ENCODE results near the gene SRC.

Gene SRC

DNA sequence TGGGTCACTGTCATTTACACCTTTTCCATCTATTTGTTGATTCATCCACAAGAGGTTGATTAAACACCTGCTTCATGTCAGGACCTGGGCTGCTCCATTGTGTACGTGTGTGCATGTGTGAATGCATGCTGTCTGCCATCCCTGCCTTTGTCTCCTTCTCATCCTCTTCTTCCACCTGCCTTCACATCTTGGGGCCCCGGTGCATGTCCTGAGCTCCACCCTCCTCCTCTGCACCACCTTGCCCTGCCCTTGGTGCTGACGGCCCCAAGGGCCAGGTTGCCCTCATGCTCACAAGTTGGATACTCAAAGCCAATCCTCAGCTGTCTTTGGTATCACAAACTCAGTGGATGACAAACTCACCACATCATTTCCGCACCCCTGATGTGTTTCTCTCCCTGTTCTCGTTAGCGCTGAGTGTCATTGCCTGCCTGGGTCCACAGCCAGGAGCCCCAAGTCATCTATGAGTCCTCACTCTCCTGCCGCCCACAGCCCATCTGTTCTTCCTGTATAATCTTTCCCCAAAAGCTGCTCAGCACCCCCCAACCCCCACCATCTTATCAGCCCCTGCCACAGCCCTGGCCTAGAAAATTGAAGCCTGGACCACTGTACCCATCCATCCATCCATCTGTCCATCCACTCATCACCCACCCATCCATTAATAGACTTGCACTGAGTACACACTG is 85.0 kb downstream of the SRC start:
- no peak for DNase-seq

GRCh38 chr20:37431786-37432185 is 85.8 kb downstream of the SRC start:
- DNase-seq: no peak

- no peak for DNase-seq
Observed at GRCh38 chr20:37432606-37433005, 86.7 kb downstream of the SRC start.

GRCh38 chr20:37435607-37436006 is 89.7 kb downstream of the SRC start:
- no peak for DNase-seq

DNA sequence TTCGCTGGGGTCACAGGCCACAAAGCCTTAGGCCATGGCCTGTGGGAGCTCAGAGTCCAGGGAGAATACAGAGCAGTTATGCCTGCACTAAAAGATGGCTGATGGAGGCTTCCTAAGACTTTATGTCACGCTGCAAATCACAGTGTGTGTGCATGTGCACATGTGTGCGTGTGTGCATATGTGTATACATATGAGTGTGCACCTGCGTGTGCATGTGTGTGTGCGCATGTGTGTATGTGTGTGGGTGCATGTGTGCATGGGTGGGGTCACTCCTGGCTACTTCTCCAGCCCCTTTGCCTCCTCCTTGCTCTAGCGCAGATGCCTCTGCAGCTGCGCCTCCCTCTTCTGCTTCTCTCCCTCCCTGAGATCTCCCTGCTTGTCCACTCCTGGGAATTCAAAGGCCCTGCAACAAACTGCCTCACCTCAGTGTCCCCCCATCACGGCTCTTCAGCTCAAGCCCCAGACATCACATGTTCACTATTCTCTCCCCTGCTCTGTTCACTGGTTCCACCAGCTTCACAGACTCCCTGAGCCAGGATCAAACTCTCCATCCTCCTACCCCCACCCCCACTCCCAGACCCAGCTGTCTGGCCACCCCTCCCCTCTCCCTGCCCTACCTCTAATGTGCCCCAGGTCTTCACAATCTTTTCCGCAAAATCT is 90.7 kb downstream of the SRC start:
- DNase-seq: no peak

GRCh38 chr20:37437676-37438075 is 91.7 kb downstream of the SRC start:
- DNase-seq: no peak

GRCh38 chr20:37438464-37439222 is 92.7 kb downstream of the SRC start:
- no peak for DNase-seq

DNA sequence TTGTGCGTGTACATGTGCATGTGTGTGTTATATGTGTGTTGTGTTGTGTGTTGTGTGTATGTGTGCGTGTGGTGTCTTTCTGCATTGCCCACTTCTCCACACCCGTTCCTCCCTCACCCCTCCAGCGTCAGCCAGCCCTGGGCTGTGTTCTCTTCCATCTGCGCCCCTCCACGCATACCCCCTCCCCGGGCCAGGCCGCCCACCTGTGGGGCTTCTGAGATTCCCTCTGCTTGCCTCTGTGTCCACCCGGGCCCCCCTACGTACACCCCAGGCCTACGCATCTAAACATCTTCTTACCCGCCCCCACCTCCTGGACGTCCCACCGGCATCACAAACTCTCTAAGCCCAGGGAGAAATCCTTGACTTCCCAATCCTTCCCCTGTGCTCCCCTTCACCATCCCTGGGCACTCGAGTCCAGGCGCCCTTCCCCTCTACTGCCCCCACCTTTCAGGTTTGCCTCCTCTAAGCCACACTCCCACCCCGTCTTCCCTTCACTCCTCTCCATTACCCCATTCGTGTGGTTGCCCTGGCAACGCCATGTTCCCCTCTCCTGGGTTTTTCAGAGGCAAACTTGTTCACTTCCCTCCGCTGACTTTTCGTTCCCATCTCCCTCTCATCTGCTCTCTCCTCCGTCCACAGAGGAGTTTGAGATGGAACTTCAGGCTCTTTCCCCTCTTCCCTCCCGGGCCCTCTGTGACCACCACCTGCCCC is 93.4 kb downstream of the SRC start:
- DNase-seq: no peak

DNA sequence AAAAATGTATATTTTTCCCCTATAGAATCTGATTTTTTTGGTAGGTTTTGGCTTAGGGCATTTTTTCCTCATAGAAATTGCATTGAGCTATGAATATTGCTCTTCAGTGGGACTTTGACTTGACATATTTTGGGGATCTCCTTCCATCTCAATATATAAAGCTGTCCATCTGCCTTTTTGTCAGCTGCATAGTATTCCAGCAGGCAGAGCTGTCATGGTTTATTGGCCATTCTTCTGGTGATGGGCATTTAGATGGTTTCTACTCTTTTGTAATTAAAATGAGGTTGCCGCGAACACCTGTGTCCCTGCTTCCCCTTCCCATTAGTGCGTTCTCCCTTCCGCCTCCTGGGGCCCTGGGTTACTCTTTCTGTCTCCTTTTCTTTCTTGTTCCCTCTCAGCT is 95.1 kb downstream of the SRC start:
- DNase-seq: no peak

GRCh38 chr20:37442547-37442946 is 96.6 kb downstream of the SRC start:
- no peak for DNase-seq

GRCh38 chr20:37442986-37443385 is 97.0 kb downstream of the SRC start:
- DNase-seq: no peak

DNA sequence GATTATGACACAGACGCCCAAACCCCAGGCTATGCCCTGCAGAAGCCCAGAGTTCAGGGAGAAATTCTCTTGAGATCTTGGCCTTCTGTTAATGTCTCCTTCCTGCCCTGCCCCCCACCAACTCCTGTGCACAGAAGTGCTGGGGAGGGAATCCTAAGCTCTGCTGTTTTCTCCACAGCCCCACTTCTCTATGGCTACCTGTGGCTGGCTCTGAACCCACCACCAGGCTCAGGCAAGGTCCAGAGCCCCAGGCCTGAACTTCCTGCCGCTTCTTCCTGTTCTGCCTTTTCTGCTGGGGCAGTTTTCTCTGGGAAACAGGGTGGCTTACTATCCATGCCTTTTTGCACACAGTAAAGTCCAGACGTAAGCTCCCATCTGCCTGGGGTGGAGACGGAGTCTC is 97.7 kb downstream of the SRC start:
- no peak for DNase-seq

- DNase-seq: no peak
Observed at GRCh38 chr20:37445041-37445440, 99.1 kb downstream of the SRC start.

DNA sequence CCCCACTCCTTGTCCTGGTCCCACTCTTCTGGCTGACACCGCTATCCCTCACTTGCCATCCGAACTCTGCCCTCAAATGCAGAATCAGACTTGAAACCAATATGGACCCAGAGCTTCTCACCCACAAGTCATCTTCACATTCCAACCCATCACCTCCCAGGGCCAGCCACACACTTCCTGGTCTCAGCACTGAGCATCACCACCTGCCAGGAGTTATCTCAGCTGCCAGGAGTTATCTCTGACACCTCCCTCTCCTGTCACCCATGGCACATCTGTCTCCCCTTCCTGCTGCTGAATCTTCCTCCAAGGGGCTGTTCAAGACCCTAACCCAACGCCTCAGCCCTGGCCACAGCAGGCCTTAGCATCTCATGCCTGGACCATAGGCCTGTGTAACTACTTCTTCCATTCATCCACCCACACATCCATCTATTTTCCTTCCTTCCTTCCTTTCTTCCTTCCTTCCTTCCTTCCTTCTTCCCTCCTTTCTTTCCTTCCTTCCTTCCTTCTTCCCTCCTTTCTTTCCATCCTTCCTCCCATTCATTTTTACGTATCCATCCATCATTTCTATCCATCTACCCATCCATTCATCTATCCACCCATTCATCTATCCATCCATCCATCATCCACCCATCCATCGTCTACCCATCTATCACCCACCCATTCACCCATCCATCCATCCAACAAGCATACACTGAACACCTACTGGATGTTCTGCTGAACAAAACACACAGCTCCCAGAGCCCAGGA is 100.5 kb downstream of the SRC start:
- DNase-seq: no peak

DNA sequence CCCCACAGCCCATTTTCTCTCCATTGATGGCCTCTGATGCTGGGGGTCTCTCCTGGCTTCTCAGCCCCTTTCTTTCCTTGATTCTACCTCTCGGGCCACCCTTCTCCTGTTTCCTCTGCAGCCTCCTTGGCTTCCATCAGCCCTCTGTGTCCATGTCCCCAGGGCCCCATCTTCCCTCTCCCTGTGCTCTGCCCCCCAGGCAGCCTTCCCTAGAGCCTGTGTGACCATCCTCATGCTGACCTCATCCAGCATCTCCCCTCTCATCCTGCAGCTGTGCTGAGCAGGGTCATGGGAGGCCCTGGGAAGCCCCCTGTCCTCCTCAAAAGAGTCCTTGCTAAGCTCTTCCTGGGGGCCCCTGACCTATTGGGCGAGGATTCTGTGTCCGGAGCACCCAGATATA is 101.7 kb downstream of the SRC start:
- no peak for DNase-seq

DNA sequence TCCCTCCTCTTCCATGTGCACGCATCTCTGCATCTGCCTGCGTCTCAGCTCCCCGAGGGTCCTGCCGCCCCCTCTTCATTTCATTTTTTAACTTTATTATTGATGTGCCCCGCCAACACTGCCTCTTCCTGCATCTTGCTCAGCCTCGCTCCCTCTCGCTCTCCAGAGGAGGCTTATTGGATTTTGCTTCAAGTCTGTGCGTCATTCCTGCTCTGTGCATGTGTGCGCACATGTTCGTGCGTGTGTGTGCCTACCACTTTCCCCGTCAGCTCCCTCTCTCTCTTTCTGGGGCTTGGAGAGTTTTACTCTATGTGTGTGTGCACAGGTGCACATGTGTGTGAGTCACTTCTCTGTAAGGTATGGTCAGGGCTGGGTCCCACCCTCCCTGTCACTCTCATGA is 103.3 kb downstream of the SRC start:
- DNase-seq: no peak

- DNase-seq: no peak
Observed at GRCh38 chr20:37450344-37450743, 104.4 kb downstream of the SRC start.

DNA sequence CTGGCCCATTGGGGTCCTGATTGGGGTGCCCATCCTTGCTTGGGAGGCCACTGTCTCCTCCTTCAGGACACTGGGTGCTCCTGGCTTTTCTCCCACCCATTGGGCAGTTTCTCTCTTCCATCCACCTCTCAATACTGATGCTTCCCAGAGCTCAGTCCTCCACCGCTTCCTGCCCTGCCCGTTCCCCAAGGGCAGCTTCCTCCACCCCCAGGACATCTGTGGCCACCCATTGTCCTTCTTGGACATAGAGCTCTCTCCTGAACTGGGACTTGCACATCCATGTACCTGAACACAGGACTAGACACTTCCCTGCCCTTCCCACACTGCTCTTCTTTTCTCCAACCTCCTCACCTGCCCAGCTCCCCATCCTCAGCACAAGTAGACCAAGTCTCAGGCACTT is 105.7 kb downstream of the SRC start:
- DNase-seq: no peak

- no peak for DNase-seq
Observed at GRCh38 chr20:37452236-37452635, 106.3 kb downstream of the SRC start.

DNA sequence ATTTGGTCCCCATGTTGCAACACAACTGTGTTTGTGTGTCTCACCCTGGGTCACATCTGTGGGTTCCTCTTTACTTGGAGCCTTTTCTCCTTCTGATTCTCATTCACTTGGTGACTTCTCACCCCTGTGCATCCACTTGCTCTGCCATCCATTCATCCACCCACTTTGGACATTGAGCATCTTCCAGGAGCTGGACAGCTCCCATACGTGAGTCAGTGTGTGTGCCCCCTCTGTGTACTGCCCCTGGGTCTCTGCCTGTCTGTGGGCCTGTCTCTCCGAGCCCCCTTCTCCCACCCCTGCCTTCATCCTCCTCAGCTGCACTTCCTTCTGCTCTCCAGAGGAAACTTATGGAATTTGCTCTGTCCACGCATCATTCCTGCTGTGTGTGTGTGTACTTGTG is 107.3 kb downstream of the SRC start:
- no peak for DNase-seq

- no peak for DNase-seq
Observed at GRCh38 chr20:37453836-37454235, 107.9 kb downstream of the SRC start.

GRCh38 chr20:37454636-37455385 is 108.9 kb downstream of the SRC start:
- DNase-seq: no peak

Data from suppressor macrophage (primary cell).